ENCODE measurements around the gene TAF8.

GRCh38 chr6:42068872-42069522 is 18.7 kb downstream of the TAF8 start:
- TF ChIP-seq CTCF (IDR thresholded peaks at IDR 0.05; ENCODE audit: low read length) (no peak), EZH2 (optimal IDR thresholded peaks at IDR 0.05; ENCODE audit: low read depth, low read length) (no peak), EZH2phosphoT487 (IDR thresholded peaks at IDR 0.05; ENCODE audit: low read length) (no peak)

All from MM.1S (cell line).